NCI-H2171 (cell line): ENCODE data around the gene ALAD.
"Not testable (repeated sequence)": the region's sequence is repeated elsewhere in the genome, so short reads cannot be mapped to it uniquely, and the experiment has no call there.

Experiments used
- DNase-seq: peaks from one replicate; lab custom pipeline; 2025; lab: John Stamatoyannopoulos, UW

The ALAD gene

DNA sequence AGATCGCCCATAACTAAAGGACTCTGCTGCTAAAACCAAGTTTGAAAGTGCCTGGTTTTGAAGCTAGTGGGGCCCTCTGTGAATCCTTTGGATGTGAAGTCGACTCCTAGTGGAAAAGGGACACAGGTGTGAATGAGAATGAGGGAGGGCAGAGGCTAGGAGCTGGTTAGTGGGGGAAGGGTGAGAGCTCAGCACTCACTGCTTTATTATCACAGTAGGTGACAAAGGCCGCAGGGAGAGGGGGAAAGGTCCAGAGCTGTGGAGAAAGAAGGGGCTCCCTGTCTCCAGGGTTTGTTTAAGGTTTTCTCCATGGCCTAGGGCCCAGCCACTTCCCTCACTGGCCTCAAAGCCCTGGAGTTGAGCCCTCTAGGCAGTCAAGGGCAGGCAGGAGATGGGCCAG, 27.8 kb downstream of the ALAD start:
- DNase-seq = no peak

DNA sequence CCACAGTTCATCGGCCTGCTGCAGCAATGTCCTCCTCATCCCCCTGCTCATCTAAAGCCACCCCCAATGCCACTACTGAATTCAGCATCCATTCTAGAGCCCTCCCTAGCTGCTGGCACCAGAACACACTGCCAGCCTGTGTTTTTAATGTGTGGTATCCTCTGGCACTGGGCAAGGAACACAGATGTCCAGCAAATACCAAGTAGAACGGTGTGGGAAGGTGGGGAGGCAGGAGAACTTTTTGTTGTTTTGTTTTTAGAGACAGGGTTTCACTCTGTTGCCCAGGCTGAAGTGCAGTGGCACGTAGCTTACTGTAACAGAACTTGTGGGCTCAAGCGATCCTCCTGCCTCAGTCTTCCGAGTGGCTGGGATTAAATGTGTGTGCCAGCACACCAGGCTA, 29.0 kb downstream of the ALAD start:
- DNase-seq = no peak

DNA sequence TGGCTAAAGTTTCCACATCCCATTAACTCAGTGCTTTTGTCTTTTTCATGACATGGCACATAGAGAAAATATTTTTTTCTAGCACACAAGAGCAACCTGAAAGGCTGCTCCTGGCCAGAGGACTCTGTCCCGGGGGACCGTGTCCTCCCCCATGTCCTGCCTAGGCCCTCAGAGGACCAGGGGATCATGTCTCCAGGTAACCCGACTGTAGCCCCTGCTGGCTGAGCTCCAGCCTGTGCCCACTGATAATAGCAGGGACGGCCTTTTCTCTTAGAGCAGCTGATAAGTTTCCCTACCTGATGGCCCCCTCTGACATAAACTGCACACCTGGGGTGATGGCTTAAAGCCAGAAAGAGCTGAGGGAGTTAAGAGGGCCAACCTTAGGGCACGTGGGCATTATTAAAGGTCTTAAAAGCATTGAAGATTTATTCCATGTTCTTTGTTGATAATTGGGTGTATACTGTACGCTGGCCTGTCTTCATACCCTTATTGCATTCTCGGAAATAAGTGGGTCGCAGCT, 30.2 kb downstream of the ALAD start:
- DNase-seq = no peak

DNA sequence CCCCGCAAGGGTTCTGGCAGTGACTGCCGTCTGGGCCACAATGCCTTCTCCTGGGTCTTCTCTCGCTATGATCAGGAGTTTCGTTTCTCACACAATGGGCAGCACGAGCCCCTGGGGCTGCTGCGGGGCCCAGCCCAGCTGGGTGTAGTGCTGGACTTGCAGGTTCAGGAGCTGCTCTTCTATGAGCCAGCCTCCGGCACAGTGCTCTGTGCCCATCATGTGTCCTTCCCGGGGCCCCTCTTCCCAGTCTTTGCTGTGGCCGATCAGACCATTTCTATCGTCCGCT, 31.3 kb downstream of the ALAD start:
- DNase-seq = no peak

DNA sequence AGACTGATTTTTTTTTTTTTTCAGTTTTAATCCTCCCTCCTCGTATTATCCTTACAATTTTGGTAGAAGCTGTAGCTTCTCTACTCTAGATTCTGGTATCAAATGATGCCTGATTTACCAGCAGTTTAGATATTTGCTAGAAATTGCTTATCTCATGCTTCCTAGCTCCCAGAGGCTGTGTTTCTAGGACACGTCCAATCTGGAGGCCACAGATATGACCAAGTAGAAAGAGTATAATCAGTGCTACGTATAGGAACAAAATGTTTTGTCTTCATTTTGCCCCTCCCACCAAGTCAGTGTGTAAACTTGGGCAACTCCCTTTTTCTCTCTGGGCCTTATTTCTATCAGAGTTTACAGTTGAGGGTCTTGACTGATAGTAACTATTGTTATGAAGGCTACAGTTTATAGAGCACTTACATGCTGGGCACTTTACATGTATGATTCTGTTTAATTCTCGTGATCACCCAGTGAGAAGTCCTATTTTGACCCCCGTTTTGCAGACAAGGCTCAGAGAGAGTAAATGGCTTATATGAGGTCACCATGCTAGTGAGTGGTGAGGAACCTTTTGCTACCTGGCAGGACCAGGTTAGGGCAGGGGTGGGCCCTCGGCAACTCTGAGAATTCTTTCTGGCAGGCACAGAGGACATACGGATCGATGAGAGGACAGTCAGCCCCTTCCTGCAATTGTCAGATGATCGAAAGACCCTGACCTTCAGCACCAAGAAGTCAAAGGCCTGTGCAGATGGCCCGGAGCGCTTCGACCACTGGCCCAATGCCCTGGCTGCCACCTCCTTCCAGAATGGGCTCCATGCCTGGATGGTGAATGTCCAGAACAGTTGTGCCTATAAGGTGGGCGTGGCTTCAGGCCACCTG, 31.9 kb downstream of the ALAD start:
- no peak for DNase-seq

DNA sequence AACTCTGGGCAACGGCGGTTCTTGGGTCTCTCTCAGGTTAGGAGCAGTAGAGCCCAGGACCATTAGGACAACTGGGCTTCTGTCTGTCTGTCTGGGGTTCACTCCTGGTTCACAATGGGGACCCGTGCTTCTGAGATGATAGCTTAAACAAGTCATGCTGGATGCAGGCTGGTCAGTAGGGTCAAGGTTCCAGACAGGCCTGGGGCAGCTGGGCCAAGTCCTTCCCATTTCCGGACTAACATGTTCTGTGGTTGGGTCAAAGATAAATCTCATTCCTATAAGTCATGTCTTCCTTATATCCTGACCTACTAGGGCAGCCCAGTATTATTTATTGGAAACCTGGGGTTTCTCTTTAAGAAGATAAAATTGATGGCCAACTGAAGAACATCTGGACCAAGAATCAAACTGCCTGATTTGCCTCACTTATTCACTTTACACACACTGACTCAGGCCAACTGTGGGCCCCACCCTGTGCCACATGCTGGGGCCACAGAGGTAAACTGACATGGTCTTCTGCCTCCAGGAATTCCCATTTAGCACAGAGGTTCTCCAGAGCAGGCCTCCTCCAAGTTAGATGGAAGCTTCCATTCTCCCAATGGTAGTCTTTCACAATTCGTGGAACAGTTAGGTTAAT, 32.6 kb downstream of the ALAD start:
- DNase-seq = no peak

DNA sequence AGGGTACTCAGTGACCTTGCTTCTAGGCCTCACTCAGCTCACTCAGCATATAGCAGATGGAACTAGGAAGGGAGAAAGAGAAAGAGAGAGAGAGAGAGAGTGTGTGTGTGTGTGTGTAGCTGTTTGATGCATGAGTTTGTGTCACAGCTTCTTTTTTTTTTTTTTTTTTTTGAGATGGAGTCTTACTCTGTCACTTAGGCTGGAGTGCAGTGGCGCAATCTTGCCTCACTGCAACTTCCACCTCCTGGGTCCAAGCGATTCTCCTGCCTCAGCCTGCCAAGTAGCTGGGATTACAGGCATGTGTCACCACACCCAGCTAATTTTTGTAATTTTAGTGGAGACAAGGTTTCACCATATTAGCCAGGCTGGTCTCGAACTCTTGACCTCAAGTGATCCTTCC, 35.4 kb downstream of the ALAD start:
- DNase-seq = not testable (repeated sequence)

DNA sequence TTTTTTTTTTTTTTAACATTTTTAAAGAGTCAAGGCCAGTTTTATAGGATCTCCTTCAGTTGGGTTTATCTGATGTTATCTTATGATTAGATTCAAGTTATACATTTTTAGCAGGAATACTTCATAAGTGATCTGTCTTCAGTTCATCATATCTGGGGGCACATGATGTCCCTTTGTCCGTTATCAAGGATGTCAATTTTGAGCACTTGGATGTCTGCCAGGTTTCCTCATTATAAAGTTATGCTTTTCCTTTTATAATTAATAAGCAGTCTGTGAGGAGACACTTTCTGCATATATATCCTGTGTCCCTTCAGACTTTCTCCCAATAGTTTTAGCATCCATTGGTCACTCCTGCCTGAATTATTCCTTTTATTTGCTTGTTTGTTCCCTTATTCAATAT, 36.1 kb downstream of the ALAD start:
- no peak for DNase-seq

DNA sequence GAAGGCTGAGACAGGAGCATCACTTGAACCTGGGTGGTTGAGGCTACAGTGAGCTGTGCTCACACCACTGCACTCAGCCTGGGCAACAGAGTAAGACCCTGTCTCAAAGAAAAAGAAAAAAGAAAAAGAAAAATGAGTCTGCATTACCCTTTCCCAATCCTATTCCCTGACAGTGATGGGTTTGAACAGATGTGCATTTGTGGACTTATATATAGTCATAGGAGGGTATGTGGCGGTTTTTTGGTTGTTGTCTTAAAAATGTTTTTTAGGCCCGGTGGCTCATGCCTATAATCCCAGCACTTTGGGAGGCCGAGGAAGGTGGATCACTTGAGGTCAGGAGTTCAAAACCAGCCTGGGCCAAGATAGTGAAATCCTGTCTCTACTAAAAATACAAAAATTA, 37.7 kb downstream of the ALAD start:
- DNase-seq = no peak

DNA sequence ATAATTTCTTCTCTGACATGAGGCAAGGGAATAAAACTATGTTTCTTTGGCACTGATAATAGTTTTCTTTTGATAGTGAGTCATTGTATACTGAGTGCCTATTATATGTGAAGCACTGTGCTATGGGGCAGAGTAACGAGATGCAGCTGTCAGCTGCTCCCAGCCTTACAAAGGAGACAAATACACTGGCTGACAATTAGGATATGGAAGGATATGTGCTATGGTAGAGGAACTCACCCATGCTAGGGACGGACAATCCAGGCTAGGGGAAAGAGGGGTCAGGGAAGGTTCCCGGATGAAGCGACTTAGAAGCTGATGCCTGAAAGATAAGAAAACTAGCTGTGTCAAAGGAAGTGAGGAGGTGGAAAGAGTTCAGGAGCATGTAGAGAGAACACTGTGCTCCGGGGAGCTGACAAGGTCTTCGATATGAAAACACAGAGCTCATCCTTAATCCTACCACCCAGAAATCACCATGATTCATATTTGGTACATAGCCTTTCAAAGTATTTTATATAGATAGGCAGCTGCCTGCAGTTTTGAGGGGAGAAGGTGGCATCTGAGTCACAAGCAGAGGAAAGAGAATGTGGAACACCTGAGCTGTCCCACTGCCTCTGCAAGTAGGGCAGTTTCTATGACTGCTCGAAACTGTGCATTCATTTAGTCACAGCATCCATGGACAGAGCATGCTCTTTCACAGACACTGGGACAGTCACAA, 39.6 kb downstream of the ALAD start:
- no peak for DNase-seq

DNA sequence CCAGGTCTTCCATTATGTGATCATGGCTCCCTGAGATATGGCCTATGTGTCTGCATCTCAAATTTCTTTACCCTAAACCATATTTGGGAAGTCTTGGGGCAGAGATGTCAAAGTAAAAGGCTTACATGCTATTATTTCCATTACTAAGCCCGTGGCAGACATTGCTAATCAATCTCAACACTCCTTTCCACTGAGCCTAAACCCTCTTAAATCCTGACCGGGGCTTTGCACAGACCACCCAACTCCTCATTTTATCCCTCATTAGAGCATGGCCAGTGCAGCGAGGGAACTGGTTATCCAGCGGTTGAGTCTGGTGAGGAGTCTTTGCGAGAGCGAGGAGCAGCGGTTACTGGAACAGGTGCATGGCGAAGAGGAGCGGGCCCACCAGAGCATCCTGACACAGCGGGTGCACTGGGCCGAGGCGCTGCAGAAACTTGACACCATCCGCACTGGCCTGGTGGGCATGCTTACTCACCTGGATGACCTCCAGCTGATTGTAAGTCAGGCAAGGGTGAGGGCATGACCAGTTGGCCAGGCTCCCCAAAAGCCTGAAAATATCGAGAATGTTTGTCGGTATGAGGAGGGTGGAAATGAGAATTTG, 40.7 kb downstream of the ALAD start:
- DNase-seq = no peak

DNA sequence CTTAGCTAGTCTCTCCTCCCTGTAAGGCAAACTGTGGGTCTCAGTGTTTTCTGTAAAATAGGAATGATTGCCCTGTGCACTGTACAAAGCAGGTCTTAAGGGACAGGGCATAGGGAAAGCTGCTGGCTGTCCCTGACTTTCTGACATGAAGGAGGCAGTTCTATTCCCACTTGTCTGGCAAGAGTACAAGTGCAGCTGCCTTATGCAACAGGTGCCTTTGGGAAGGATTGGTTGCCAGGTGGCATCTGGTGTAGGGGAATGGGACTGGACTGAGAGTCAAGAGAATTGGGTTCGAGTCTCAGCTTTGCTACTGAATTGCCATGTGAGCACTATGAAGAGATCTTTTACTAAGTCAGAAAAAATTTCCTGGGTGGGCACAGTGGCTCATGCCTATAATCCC, 41.7 kb downstream of the ALAD start:
- no peak for DNase-seq

DNA sequence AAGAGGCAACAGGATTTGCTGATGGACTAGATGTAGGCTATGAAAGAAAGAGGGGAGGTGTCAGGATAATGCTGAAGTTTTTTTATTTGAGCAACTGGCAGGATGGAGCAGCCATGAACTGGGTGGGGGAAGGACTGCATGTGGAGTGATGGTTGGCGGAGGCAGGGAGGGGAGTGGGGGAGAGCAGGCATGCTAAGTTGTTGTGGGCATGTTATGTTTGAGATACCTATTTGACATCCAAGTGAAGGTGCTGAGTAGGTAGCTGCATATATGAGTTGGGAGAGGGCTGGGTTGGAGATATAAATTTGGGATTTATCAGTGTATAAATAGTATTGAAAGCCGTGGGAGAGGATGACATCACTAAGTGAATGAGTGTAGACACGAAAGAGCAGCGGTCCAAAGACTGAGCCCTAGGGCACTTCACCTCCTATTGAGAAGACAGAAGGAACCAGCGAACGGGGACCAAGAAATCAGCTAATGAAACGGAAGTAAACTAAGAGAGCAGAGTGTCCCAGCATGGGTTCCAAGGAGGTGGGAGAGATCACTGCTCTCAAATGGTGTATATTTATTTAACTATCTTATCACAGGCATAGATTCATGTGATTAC, 44.3 kb downstream of the ALAD start:
- no peak for DNase-seq

DNA sequence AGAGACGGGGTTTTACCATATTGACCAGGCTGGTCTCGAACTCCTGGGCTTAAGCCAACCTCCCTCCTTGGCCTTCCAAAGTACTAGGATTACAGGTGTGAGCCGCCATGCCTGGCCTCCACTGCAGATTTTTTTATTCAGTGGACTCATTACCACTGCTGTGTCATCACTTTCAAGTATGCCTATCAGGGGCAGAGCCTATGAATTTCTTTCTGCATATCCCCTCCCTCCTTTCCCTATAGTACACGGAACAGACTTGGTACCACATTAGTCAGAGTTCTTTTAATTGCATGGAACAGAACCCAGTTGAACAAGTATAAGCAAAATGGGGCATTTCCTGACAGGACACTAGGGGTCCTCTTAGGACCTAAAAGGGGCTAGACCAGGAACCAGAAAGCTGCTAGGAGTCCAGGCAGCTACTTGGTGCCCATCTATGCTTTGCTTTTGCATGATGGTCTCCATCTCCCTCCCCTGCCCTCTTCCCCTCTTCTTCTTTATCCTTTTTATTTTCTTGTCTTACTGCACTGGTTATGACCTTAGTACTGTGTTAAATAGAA, 46.0 kb downstream of the ALAD start:
- DNase-seq = no peak

DNA sequence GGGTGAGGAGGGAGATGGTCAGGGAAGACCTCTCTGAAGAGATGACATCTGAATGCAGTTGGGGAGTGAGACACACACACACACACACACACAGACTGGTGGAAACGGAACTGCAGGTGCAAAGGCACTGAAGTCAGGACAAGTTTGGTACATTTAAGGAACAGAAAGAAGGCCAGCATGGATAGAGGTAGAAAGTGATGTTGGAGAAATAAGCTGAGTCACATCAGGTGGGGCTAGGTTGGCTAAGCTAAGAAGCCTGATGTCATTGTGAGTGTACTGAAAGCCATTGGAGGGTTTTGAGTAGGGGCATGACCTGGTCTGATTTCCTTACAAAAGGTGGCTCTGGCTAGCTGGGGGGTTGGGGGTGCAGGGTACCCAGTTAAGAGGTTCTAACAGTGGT, 48.7 kb downstream of the ALAD start:
- DNase-seq = no peak

DNA sequence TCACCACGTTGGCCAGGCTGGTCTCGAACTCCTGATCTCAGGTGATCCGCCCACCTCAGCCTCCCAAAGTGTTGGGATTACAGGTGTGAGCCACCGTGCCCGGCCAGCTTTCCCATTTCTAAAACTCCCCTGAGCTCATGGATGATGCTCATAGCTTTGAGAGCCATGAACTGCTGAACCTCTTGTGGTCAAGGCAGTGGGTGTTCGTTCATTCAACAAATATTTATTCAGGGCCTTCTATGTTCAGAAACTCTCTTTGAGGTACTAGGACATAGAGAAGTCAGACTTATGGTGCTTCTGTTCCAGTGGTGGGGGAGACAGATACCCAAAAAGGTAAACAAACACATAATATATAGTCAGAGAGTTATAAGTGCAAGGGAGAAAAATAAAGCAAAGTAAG, 49.1 kb downstream of the ALAD start:
- no peak for DNase-seq

DNA sequence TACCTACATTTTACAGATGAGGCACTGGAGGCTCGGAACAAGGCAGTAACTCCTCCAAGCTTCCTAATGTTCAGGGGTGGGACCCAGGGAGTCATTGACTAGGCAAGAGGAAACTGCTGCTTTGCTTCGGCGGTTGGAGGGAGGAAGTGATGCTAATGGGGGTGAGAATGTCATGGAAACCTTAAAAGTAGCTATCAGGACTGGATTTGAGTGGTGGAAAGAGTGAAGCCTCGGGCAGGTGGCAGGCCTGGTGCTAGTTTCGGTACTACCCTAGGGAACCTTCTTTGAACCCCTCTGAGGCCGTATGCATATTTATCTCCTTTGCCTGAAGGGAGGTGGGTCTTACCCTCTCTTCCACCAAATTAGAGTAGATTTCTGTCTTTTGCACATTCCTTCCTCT, 50.1 kb downstream of the ALAD start:
- no peak for DNase-seq

DNA sequence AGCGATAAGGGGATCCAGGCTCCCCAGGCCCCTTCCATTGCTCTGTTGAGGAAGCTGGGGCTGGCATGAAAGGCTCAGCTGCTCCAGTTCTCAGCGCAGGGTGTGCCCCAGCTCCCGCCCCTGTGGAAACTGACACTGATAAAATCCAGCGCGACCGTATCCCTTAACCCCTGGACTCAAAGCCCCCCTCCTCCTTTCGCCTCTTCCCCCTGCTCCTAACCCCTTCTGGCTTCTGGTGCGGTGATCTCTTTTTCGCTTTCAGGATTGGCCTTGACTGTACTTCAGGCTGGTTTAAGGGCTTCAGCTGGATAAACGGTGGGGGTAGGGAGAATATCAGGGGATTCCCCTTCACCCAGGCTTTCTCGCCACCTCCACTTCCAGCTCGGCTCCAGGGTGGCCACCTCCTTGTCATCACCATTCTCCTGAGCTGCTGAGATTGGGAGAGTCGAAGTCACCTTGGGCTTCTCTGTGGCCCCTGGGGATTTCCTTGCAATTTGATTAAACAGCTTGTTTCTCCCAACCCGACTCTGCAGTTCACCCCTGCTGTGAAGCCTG, 50.9 kb downstream of the ALAD start:
- DNase-seq = no peak

DNA sequence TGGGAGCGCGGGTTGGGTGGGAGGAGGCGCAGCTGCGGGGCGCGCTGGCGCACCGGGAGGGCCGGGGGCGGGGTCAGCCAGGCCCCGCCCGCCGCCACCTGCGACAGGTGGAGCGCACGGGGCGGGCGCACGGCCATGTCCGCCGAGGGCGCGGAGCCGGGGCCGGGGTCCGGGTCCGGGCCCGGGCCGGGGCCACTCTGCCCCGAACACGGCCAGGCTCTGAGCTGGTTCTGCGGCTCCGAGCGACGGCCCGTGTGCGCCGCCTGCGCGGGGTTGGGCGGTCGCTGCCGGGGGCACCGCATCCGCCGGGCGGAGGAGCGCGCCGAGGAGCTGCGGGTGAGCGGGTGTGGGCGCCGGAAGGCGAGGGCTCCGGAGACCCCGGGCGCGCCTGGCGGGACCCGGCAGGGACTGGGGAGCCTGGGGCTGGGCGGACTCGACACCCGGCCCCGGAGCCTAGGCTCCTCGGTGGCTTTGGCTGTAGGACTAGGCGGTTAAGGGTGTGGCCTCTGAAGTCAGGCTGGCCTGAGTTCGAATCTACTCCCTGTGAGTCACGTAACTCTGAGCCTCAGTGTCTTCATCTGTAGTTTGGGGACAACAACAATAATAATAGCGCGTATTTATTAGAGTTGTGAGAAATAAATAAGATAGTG, 51.5 kb downstream of the ALAD start, which contains the start of gene BSPRY:
BSPRY (plus strand) TSS at position 97 of the 650 bp plus-strand sequence; CDS start at position 136, 39 bp downstream.
- DNase-seq = peak; percentile 53

DNA sequence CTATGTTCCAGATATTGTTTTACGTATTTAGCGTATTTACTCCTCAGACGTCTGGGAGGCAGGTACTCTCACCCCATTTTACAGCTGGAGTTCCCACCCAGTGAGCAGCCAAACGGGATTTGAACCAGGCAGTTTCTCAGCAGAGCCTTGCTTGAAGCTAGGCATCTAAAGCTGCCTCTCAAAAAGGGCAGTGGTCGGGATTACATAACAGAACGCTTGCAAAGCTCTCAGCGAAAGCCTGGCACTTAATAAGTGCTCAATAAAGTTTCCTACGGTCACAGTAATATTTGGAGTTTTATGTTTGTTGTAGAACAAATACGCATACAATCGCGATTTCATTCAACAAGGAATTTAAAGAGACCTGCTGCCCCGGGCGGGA, 52.0 kb downstream of the ALAD start:
- no peak for DNase-seq

DNA sequence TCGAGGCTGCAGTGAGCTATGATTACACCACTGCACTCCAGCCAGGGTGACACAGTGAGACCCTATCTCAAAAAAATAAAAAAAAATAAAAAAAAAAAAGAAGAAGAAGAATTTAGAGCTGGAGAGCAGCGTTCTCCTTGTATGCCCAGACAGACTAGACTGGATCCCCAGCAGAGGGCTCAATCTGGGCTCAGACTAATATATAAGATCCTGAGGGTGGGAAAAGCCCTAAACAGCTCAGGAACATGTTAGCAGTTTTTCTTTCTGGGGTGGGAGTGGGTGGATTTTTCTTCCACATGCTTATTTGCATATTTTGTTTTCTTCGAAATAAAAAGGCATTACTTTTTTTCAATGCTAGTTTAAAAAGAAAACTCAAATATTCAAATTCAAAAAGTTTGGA, 52.6 kb downstream of the ALAD start:
- DNase-seq = no peak
